Measurements from ENCODE around the gene DTHD1. TPM values are rescaled to one million over a fixed set of nuclear protein-coding genes. Genes with fewer than 3 reads are reported as not detected.
A peak's percentile ranks its signal among the peaks of the same experiment; 100 is the strongest.

Gene DTHD1
- total and polyA plus RNA-seq, 4 donors, result 0.06 to 0.42 (median 0.07) TPM; not detected in 1

DNA sequence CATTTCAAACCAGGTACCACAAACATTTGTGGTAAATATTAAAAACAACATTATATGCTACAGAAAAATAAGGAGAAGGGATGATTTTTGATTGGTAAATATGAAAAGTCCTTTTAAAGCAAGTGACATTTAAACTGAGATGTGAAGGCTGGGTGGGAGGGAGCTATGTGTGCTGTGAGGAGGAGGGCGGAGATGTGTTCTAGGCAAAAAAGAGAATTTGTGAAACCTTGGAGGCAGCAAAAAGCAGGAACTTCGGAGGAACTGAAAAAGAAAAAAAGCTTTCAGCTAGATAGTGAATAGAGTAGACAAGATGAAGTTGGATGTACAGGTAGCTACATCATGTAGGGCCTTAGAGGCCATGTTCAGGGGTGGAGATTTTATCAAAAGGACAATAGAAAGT, 27.0 kb upstream of the DTHD1 start (continued):
- TF ChIP-seq, protein P1, sequence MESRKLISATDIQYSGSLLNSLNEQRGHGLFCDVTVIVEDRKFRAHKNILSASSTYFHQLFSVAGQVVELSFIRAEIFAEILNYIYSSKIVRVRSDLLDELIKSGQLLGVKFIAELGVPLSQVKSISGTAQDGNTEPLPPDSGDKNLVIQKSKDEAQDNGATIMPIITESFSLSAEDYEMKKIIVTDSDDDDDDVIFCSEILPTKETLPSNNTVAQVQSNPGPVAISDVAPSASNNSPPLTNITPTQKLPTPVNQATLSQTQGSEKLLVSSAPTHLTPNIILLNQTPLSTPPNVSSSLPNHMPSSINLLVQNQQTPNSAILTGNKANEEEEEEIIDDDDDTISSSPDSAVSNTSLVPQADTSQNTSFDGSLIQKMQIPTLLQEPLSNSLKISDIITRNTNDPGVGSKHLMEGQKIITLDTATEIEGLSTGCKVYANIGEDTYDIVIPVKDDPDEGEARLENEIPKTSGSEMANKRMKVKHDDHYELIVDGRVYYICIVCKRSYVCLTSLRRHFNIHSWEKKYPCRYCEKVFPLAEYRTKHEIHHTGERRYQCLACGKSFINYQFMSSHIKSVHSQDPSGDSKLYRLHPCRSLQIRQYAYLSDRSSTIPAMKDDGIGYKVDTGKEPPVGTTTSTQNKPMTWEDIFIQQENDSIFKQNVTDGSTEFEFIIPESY (IDR thresholded peaks at IDR 0.05), result no peak
- TF ChIP-seq EGR1 (IDR thresholded peaks at IDR 0.05; ENCODE audit: low read depth in 2 of 2) (no peak), YY1 (IDR thresholded peaks at IDR 0.05) (no peak), GABPA (IDR thresholded peaks at IDR 0.05 in 1 of 2, conservative IDR thresholded peaks at IDR 0.05 in 1 of 2) (no peak), SP1 (IDR thresholded peaks at IDR 0.05) (no peak)

DNA sequence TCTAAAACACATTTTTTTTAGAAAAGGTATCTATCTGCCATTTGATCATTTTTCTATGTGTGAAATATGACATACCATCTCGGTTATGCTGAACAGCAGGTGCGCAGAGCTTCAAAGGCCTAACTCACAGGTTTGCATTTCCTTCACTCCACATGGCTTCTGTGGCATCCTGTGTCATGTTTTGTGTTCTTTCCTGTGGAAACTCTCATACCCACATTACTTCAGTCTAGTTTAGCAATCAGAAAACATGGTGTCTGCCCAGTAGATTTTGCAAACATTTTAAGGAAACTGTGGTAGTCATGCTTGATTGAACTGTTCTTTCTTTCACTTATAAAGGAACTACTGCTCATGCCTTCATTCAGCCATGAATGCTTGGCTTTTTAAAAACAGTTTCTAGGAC, 25.8 kb upstream of the DTHD1 start:
- no peaks in the 10 kb centered on the region for H3K36me3 ChIP-seq (ENCODE audit: control insufficient read depth in 4 of 4, insufficient read depth in 3 of 4, low read depth in 1 of 4, low read length in 3 of 4)
- no peaks in the 10 kb centered on the region for H3K9me3 ChIP-seq (ENCODE audit: control insufficient read depth in 4 of 4, low read length in 3 of 4)
- H3K27ac ChIP-seq (ENCODE audit: low read depth in 1 of 2, low read length in 2 of 2), result no peak overlapping the region
- H3K4me3 ChIP-seq (ENCODE audit: low read depth in 1 of 3, low read length in 3 of 3), result no peak overlapping the region
- WGBS, result 81% methylated on average over 2 of the region's 2 CpGs
- no peaks in the 10 kb centered on the region for H3K4me1 ChIP-seq (ENCODE audit: control insufficient read depth in 4 of 4, insufficient read depth in 4 of 4, low read length in 3 of 4)
- no peak overlapping the region for H3K9ac ChIP-seq (ENCODE audit: low read depth in 1 of 2, low read length in 2 of 2)
- H3K27me3 ChIP-seq (ENCODE audit: control insufficient read depth in 4 of 4, insufficient read depth in 4 of 4, low read length in 3 of 4), result no peaks in the 10 kb centered on the region
- no peak for DNase-seq (ENCODE audit: low spot score)
- no peak for TF ChIP-seq HNF4G (IDR thresholded peaks at IDR 0.05)
- TF ChIP-seq, protein P2, sequence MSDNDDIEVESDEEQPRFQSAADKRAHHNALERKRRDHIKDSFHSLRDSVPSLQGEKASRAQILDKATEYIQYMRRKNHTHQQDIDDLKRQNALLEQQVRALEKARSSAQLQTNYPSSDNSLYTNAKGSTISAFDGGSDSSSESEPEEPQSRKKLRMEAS (IDR thresholded peaks at IDR 0.05), result peak; percentile 26
- peak; percentile 68 for TF ChIP-seq YY1 (IDR thresholded peaks at IDR 0.05)
- TF ChIP-seq RAD21 (IDR thresholded peaks at IDR 0.05), result peak in 1 of 2 donors; percentile 9

DNA sequence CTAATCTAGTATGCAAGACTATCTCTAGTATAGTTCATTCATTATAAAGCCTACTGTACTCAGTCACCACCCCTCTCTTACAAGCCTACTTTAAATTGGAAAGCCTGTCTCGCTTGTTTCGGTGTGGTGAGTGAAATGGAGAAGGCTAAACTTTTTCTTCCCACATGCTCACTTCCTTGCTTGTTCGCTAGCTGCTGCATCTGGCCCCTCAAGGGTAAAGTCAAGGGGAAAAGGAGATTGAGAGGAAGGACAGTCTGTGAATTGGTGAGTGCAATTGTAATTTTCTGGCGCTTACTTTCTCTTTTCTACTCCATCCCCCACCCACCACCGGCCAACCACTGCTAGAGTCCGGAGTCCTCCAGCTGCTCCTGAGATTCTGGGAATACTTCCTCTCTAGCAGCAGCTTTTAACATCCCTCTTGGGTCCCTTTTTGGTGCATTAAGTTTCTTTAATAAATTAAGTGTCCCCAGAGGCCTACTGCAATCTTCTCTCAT, 25.0 kb upstream of the DTHD1 start:
- H3K9ac ChIP-seq (ENCODE audit: low read depth in 1 of 2, low read length in 2 of 2), result peak overlapping the region in 1 of 2 donors; percentile 42
- no peak overlapping the region for H3K4me3 ChIP-seq (ENCODE audit: low read depth in 1 of 3, low read length in 3 of 3)
- 70% methylated on average over 6 of the region's 6 CpGs for WGBS
- DNase-seq (ENCODE audit: low spot score), result no peak
- no peaks in the 10 kb centered on the region for H3K27me3 ChIP-seq (ENCODE audit: control insufficient read depth in 4 of 4, insufficient read depth in 4 of 4, low read length in 3 of 4)
- no peaks in the 10 kb centered on the region for H3K4me1 ChIP-seq (ENCODE audit: control insufficient read depth in 4 of 4, insufficient read depth in 4 of 4, low read length in 3 of 4)
- no peaks in the 10 kb centered on the region for H3K36me3 ChIP-seq (ENCODE audit: control insufficient read depth in 4 of 4, insufficient read depth in 3 of 4, low read depth in 1 of 4, low read length in 3 of 4)
- no peaks in the 10 kb centered on the region for H3K9me3 ChIP-seq (ENCODE audit: control insufficient read depth in 4 of 4, low read length in 3 of 4)
- no peak for TF ChIP-seq EGR1 (IDR thresholded peaks at IDR 0.05; ENCODE audit: low read depth in 2 of 2)
- no peak for TF ChIP-seq JUND (IDR thresholded peaks at IDR 0.05)
- TF ChIP-seq, protein P3, sequence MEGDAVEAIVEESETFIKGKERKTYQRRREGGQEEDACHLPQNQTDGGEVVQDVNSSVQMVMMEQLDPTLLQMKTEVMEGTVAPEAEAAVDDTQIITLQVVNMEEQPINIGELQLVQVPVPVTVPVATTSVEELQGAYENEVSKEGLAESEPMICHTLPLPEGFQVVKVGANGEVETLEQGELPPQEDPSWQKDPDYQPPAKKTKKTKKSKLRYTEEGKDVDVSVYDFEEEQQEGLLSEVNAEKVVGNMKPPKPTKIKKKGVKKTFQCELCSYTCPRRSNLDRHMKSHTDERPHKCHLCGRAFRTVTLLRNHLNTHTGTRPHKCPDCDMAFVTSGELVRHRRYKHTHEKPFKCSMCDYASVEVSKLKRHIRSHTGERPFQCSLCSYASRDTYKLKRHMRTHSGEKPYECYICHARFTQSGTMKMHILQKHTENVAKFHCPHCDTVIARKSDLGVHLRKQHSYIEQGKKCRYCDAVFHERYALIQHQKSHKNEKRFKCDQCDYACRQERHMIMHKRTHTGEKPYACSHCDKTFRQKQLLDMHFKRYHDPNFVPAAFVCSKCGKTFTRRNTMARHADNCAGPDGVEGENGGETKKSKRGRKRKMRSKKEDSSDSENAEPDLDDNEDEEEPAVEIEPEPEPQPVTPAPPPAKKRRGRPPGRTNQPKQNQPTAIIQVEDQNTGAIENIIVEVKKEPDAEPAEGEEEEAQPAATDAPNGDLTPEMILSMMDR (IDR thresholded peaks at IDR 0.05; ENCODE audit: low read depth, low read length, missing input control), result no peak
- no peak for TF ChIP-seq RAD21 (IDR thresholded peaks at IDR 0.05)
- TF ChIP-seq, protein P1 (IDR thresholded peaks at IDR 0.05), result no peak
- no peak for TF ChIP-seq YY1 (IDR thresholded peaks at IDR 0.05)
- TF ChIP-seq NR2F2 (IDR thresholded peaks at IDR 0.05), result no peak
- no peak for TF ChIP-seq SP1 (IDR thresholded peaks at IDR 0.05)
- no peak for TF ChIP-seq HNF4A (conservative IDR thresholded peaks at IDR 0.05)
- TF ChIP-seq, protein P4, sequence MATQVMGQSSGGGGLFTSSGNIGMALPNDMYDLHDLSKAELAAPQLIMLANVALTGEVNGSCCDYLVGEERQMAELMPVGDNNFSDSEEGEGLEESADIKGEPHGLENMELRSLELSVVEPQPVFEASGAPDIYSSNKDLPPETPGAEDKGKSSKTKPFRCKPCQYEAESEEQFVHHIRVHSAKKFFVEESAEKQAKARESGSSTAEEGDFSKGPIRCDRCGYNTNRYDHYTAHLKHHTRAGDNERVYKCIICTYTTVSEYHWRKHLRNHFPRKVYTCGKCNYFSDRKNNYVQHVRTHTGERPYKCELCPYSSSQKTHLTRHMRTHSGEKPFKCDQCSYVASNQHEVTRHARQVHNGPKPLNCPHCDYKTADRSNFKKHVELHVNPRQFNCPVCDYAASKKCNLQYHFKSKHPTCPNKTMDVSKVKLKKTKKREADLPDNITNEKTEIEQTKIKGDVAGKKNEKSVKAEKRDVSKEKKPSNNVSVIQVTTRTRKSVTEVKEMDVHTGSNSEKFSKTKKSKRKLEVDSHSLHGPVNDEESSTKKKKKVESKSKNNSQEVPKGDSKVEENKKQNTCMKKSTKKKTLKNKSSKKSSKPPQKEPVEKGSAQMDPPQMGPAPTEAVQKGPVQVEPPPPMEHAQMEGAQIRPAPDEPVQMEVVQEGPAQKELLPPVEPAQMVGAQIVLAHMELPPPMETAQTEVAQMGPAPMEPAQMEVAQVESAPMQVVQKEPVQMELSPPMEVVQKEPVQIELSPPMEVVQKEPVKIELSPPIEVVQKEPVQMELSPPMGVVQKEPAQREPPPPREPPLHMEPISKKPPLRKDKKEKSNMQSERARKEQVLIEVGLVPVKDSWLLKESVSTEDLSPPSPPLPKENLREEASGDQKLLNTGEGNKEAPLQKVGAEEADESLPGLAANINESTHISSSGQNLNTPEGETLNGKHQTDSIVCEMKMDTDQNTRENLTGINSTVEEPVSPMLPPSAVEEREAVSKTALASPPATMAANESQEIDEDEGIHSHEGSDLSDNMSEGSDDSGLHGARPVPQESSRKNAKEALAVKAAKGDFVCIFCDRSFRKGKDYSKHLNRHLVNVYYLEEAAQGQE (IDR thresholded peaks at IDR 0.05), result no peak
- no peak for TF ChIP-seq GABPA (IDR thresholded peaks at IDR 0.05 in 1 of 2, conservative IDR thresholded peaks at IDR 0.05 in 1 of 2)
- TF ChIP-seq, protein P2 (IDR thresholded peaks at IDR 0.05), result no peak
- TF ChIP-seq FOXA1 (IDR thresholded peaks at IDR 0.05), result no peak
- no peak for TF ChIP-seq FOXA2 (IDR thresholded peaks at IDR 0.05)
- TF ChIP-seq, protein P5, sequence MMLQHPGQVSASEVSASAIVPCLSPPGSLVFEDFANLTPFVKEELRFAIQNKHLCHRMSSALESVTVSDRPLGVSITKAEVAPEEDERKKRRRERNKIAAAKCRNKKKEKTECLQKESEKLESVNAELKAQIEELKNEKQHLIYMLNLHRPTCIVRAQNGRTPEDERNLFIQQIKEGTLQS (IDR thresholded peaks at IDR 0.05), result no peak
- H3K27ac ChIP-seq (ENCODE audit: low read depth in 1 of 2, low read length in 2 of 2), result no peak overlapping the region

Data from liver (tissue), 9 donors.